GM18508 (cell line): ENCODE results near the gene KLC4.

Source experiments
- ATAC-seq: cut with Tn5 transposase; IDR thresholded peaks from one replicate; pipeline ENCODE4 v1.9.1; 2021; ENCODE audit warnings: moderate number of reproducible peaks; ENCODE audit not compliant: insufficient read depth, unreplicated experiment

The KLC4 gene

GRCh38 chr6:43059168-43060033, at the start of gene KLC4, which contains the start of gene MRPL2:
Gene KLC4 (plus strand): TSS chr6:43059631. CDS start chr6:43061336, 1,705 bp downstream.
Gene MRPL2 (minus strand): TSS chr6:43059434. CDS start chr6:43059381, 53 bp downstream.
- peak; percentile 44 for ATAC-seq

DNA sequence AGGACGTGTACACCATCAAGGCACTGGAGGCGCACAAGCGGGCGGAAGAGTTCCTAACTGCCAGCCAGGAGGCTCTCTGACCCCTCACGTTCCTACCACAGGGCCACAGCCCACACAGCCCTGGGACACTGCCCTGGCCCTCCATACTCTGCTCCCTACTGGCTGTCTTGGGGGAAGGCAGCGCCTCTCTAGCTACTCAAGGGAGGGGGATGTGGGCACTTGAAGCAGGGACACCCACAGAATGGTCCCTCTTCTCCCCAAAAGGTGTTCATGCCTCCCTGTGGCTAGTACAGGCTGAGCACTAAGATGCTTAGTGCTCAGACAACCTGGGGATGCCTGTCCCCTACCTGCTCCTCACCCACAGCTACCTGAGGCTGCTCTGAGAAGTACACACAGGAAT, 48.2 kb upstream of the KLC4 start:
- no peak for ATAC-seq

GRCh38 chr6:43012364-43012763, 47.1 kb upstream of the KLC4 start:
- ATAC-seq, result no peak

- no peak for ATAC-seq
Measured at GRCh38 chr6:43013097-43013842, 46.2 kb upstream of the KLC4 start.

- ATAC-seq, result peak; percentile 88
Measured at GRCh38 chr6:43013843-43014433, 45.5 kb upstream of the KLC4 start, which contains the start of the genes KLHDC3 and MEA1. Gene KLHDC3 (plus strand): TSS chr6:43014249. CDS start chr6:43017193, 2,944 bp downstream. Gene MEA1 (minus strand): TSS chr6:43013946. CDS start chr6:43013813, 133 bp downstream.

DNA sequence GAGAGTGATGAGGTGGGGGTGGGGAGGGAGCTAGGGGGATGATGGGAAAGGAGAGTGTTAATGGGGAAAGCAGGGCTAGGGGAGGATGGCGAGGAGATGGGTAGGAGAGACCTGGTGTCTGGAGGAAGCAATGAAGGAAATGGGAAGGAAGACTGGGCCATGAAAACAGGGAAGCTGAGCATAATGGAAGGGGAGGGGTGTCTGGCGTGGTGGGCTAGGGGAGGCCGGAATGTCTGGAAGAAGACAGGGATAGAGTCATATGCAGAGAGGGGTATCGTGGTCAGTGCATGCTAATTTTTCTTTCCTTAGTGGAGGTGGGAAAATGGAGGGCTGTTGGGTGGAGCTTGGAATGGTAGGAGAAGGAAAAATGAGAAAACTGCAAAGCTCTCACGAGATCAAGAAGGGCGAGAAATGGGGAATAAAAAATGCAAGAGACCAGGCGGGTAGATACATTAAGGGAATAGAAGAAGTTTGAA, 45.0 kb upstream of the KLC4 start:
- ATAC-seq, result no peak

- ATAC-seq, result no peak
Measured at GRCh38 chr6:43016176-43016942, 43.1 kb upstream of the KLC4 start.

DNA sequence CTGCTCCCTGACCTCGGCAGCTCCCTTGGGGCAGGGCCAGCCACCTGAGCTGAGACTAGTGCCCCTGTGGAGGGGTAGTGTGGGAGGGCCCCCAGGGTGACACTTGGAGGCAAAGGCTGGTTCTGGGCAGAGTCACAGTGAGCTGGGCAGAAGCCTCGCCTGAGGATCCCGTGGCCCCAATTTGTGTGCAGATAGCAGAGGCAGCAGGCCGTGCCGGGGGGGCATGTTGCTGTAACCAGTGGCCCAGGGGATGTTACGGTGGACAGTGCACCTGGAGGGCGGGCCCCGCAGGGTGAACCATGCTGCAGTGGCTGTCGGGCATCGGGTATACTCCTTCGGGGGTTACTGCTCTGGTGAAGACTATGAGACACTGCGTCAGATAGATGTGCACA, 42.5 kb upstream of the KLC4 start:
- no peak for ATAC-seq

DNA sequence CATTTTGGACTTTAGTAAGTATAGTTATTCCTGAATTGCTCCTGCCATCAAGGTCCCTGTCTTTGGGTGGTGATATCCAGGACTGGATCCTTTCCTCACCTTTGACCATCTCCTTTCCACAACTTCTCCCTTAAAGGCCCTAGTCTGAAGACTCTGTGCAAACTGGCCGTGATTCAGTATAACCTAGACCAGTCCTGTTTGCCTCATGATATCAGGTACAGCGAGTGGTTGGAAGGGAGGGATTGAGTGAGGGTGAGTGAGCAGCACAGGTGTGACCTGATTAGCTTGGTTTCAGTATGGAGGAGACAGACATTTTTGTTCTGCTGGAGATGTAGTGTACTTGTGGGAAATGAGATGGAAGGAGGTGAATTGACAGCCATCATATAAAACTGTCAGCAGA, 40.3 kb upstream of the KLC4 start:
- ATAC-seq, result no peak

DNA sequence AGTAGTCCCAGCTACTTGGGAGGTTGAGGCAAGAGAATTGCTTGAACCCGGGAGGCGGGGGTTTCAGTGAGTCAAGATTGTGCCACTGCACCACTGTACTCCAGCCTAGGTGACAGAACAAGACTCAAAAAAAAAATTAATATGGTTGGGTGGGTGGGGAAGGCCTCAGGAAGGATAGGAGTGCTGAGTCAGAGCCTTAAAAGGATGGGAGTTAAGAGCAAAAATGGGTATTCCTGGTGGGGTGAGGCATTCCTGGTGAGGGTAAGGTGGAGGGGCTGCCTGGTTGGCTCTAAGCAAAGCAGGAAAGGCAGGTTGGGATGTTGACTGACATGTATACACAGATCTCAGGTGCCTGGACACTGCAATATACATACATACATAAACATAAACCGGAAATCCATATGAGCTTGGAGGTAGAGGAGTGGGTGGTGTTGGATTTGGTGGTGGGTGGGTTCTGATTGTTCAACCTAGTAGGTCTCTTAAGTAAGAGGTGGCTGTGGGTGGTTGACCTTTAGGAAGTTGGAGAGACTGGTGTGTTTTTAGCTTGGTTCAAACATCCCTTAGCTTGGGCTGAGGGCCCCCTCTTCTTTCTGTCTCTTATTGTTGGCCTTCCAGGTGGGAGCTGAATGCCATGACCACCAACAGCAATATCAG, 39.3 kb upstream of the KLC4 start:
- no peak for ATAC-seq

- no peak for ATAC-seq
Measured at GRCh38 chr6:43020847-43021246, 38.6 kb upstream of the KLC4 start.

GRCh38 chr6:43021270-43022047, 38.0 kb upstream of the KLC4 start, which contains the start of gene RRP36:
Gene RRP36 (plus strand): TSS chr6:43021623. CDS start chr6:43021655, 32 bp downstream.
- no peak for ATAC-seq

GRCh38 chr6:43024436-43024835, 35.0 kb upstream of the KLC4 start:
- no peak for ATAC-seq

DNA sequence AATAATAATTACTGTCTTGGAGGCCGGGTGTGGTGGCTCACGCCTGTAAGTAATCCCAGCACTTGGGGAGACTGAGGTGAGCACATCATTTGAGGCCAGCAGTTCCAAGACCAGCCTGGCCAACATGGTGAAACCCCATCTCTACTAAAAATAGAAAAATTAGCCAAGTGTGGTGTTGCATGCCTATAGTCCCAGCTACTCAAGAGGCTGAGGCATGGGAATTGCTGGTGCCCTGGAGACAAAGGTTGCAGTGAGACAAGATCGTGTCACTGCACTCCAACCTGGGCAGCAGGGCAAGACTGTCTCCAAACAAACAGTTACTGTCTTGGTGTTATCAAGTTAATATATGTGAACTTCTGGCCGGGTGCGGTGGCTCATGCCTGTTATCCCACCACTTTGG, 33.1 kb upstream of the KLC4 start:
- ATAC-seq, result no peak

DNA sequence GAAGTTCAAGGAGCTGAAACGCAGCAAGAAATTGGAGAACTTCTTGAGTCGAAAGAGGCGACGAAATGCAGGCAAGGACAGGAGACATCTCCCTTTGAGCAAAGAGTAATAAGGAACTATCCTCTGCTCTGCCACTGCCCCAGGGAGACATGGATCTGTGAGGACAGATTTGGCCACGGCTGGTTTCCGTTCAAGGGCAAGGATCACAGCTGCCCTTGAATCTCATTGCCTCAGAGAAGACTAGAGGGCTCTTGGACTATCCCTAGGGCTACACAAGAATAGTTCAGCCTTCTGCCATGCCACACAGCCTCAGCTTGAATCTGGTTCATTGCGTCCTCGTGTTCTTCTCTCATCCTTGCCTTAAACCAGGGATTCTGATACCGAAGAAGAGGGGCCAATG, 30.3 kb upstream of the KLC4 start:
- ATAC-seq, result no peak

GRCh38 chr6:43032326-43032725, 27.1 kb upstream of the KLC4 start:
- ATAC-seq, result no peak

DNA sequence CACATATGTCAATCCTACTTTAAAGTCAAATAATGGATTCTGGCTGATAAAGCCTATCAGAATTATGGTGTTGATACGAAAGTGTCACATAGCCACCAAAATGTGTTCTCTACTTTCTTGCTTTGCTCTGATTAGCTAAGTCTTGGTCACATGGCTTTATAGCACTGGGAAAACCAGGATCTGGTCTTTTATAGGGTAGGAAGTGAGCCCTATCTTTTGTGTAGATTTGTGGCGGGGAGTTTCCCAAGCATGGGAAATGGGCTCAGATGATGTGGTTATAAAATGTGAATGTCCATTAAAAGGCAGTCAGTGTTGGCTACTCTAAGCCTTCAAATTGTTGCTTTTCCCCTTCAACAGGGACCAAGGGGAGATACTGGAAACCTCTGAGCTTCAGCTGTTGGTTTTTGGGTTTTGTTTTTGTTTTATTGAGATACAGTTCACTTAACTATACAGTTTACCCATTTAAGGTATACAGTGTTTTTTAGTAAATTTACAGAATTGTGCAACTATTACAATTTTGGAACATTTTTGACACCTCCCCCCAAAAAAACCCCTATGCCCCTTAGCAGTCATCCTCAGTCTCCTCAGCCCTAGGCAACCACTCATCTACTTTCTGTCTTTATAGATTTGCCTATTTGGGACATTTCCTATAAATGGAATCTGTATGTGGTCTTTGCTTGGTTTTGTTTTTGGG, 25.8 kb upstream of the KLC4 start:
- no peak for ATAC-seq

DNA sequence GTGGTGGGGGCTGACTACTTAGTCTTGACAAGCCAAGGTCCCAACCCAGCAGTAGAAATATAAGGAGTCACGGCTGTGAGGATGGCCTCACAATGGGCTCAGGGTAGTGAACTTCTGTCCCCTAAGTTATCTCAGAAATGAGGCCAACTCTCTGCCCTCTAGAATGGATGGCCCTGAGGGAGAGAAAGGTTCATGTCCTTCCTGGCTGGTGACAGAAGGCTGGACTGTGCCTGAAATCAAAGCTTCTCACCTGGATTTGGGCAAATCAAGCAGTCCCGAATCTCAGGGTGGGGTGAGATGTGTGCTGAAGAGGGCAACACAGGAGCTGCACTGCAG, 25.3 kb upstream of the KLC4 start:
- no peak for ATAC-seq
